ENCODE measurements around the gene SYT2. TPM values are rescaled to one million over a fixed set of nuclear protein-coding genes. Genes with fewer than 3 reads are reported as not detected.
A peak's percentile ranks its signal among the peaks of the same experiment; 100 is the strongest.

SYT2 gene
- total and polyA plus RNA-seq, 4 donors: 0.01 to 0.23 (median 0.03) TPM

- peaks cover 0 to 2% (median 0%) of the 10 kb centered on the region in 5 donors for H3K4me1 ChIP-seq (ENCODE audit: control insufficient read depth in 5 of 5, insufficient read depth in 5 of 5, low read length in 5 of 5)
- no peak for TF ChIP-seq CTCF (IDR thresholded peaks at IDR 0.05; ENCODE audit: control extremely low read depth, extremely low read depth)
- WGBS, 2 donors: 83 to 85% methylated on average over 1 of the region's 1 CpG
Observed at GRCh38 chr1:202664083-202664482, 46.2 kb downstream of the SYT2 start.

GRCh38 chr1:202663131-202663530 is 47.1 kb downstream of the SYT2 start:
- TF ChIP-seq CTCF (IDR thresholded peaks at IDR 0.05; ENCODE audit: control extremely low read depth, extremely low read depth): no peak
- DNase-seq (no peak), ATAC-seq (ENCODE audit: insufficient read depth, low FRiP score) (no peak)
- Histone ChIP-seq H3K36me3 (ENCODE audit: control insufficient read depth in 4 of 4, insufficient read depth in 4 of 4, low read length in 4 of 4) (no peaks in the 10 kb centered on the region), H3K27me3 (ENCODE audit: control insufficient read depth in 3 of 3, insufficient read depth in 3 of 3, low read length in 2 of 3) (peaks cover 0 to 9% (median 0%) of the 10 kb centered on the region in 3 donors), H3K9me3 (ENCODE audit: control insufficient read depth in 4 of 4, insufficient read depth in 3 of 4, low read length in 3 of 4) (peaks cover 0 to 2% (median 0%) of the 10 kb centered on the region in 4 donors), H3K27ac (ENCODE audit: low read depth in 1 of 2, low read length in 1 of 2) (no peak overlapping the region), H3K4me3 (no peak overlapping the region), H3K9ac (ENCODE audit: insufficient read depth in 1 of 2, low read length in 2 of 2) (no peak overlapping the region), H3K4me1 (ENCODE audit: control insufficient read depth in 5 of 5, insufficient read depth in 5 of 5, low read length in 5 of 5) (peaks cover 0 to 2% (median 0%) of the 10 kb centered on the region in 5 donors)
- WGBS, 2 donors: 68 to 74% methylated on average over 10 of the region's 10 CpGs

More at GRCh38 chr1:202664083-202664482, 46.2 kb downstream of the SYT2 start:
- Histone ChIP-seq H3K9me3 (ENCODE audit: control insufficient read depth in 4 of 4, insufficient read depth in 3 of 4, low read length in 3 of 4) (no peaks in the 10 kb centered on the region), H3K36me3 (ENCODE audit: control insufficient read depth in 4 of 4, insufficient read depth in 4 of 4, low read length in 4 of 4) (no peaks in the 10 kb centered on the region), H3K27ac (ENCODE audit: low read depth in 1 of 2, low read length in 1 of 2) (no peak overlapping the region), H3K9ac (ENCODE audit: insufficient read depth in 1 of 2, low read length in 2 of 2) (no peak overlapping the region), H3K4me3 (no peak overlapping the region), H3K27me3 (ENCODE audit: control insufficient read depth in 3 of 3, insufficient read depth in 3 of 3, low read length in 2 of 3) (peaks cover 0 to 9% (median 0%) of the 10 kb centered on the region in 3 donors)
- ATAC-seq (ENCODE audit: insufficient read depth, low FRiP score) (no peak), DNase-seq (no peak)

GRCh38 chr1:202662081-202662480 is 48.2 kb downstream of the SYT2 start:
- WGBS, 2 donors: 26 to 34% methylated on average over 5 of the region's 5 CpGs
- peaks cover 0 to 9% (median 0%) of the 10 kb centered on the region in 3 donors for H3K27me3 ChIP-seq (ENCODE audit: control insufficient read depth in 3 of 3, insufficient read depth in 3 of 3, low read length in 2 of 3)
- peak in 2 of 3 donors; percentile 32 to 53 for DNase-seq

More at GRCh38 chr1:202662081-202662480, 48.2 kb downstream of the SYT2 start:
- H3K27ac ChIP-seq (ENCODE audit: low read depth in 1 of 2, low read length in 1 of 2): no peak overlapping the region
- H3K36me3 ChIP-seq (ENCODE audit: control insufficient read depth in 4 of 4, insufficient read depth in 4 of 4, low read length in 4 of 4): no peaks in the 10 kb centered on the region
- peaks cover 0 to 2% (median 0%) of the 10 kb centered on the region in 5 donors for H3K4me1 ChIP-seq (ENCODE audit: control insufficient read depth in 5 of 5, insufficient read depth in 5 of 5, low read length in 5 of 5)
- H3K9me3 ChIP-seq (ENCODE audit: control insufficient read depth in 4 of 4, insufficient read depth in 3 of 4, low read length in 3 of 4): peaks cover 0 to 2% (median 0%) of the 10 kb centered on the region in 4 donors
- no peak for ATAC-seq (ENCODE audit: insufficient read depth, low FRiP score)
- TF ChIP-seq CTCF (IDR thresholded peaks at IDR 0.05; ENCODE audit: control extremely low read depth, extremely low read depth): no peak
- H3K9ac ChIP-seq (ENCODE audit: insufficient read depth in 1 of 2, low read length in 2 of 2): no peak overlapping the region
- H3K4me3 ChIP-seq: no peak overlapping the region

All from lung (tissue), 12 donors.